K562 (cell line): Measurements from ENCODE around the gene NXF3. TPM values are rescaled to one million over a fixed set of nuclear protein-coding genes. Genes with fewer than 3 reads are reported as not detected.

ENCODE experiments used
- ATAC-seq: fragments of 200-7000 bp; cut with Tn5 transposase; 3 replicates; pipeline ENCODE4 v1.9.1; 2020; ENCODE audit warnings: moderate library complexity
- BruUV-seq: library from RNA; stranded (reverse); fragments of 400-500 nt; replicated peaks from 2 replicates; lab custom pipeline; 2021; lab: Mats Ljungman, UMichigan
- CTCF ChIA-PET: fragments of 300-600 bp; formaldehyde crosslinking; extraction: SDS; loops from one replicate; lab custom pipeline; 2021; ENCODE audit warnings: low intra/inter-chr PET ratio; lab: Yijun Ruan, JAX
- POLR2A ChIA-PET: fragments of 300-600, 350-650 bp; sonication (Branson Sonifier 250); formaldehyde crosslinking; extraction: SDS; loops from one replicate; lab custom pipeline; 2021; ENCODE audit warnings: antibody characterized with exemption, inconsistent platforms; lab: Yijun Ruan, JAX
- DNase-seq, 4 experiments: peaks; one replicate each; pipeline versions ENCODE4 v3.0.0 to v3.0.0-alpha.2; 2011 to 2018; ENCODE audit warnings: low spot score in 3 of 4, mixed read lengths in 3 of 4; ENCODE audit errors: extremely low read depth in 1 of 4
- FAIRE-seq: peaks from 2 replicates; lab custom pipeline; 2011; peaks lifted over from hg19 to GRCh38; lab: Jason Lieb, UNC
- H2AFZ ChIP-seq: 2 replicates; pipeline ENCODE4 v1.6.0; 2011; ENCODE audit warnings: low read depth, low read length, control low read depth, inconsistent platforms
- H3K27ac ChIP-seq: fragments of 200-600 bp; 3 replicates; pipeline ENCODE4 v1.8.0; 2011; ENCODE audit warnings: low read depth, mild to moderate bottlenecking, control low read depth, inconsistent platforms, low read length, moderate library complexity, mixed read lengths; ENCODE audit errors: extremely low read depth
- H3K27me3 ChIP-seq, 2 experiments: fragments of 300-600 bp in 1 of 2; 2 replicates in 1 of 2; 3 replicates in 1 of 2; pipeline versions ENCODE4 v1.6.0 to v1.8.0; 2011; ENCODE audit warnings: inconsistent platforms in 2 of 2, low read length in 2 of 2, mild to moderate bottlenecking in 1 of 2, mixed read lengths in 1 of 2, moderate library complexity in 1 of 2; ENCODE audit not compliant: control insufficient read depth in 2 of 2, insufficient read depth in 2 of 2
- H3K36me3 ChIP-seq: fragments of 300-600 bp; 3 replicates; pipeline ENCODE4 v1.8.0; 2011; ENCODE audit warnings: mild to moderate bottlenecking, low read length, inconsistent platforms; ENCODE audit not compliant: control insufficient read depth, insufficient read depth
- H3K4me1 ChIP-seq, 2 experiments: fragments of 200-600 bp in 1 of 2; replicated peaks in 1 of 2; 2 replicates in 1 of 2; 3 replicates in 1 of 2; pipeline versions ENCODE4 v1.5.1 to v1.8.0; 2011; ENCODE audit warnings: inconsistent platforms in 2 of 2, low read length in 2 of 2, mild to moderate bottlenecking in 1 of 2, mixed read lengths in 1 of 2, moderate library complexity in 1 of 2; ENCODE audit not compliant: control insufficient read depth in 2 of 2, insufficient read depth in 2 of 2
- H3K4me2 ChIP-seq: 2 replicates; pipeline ENCODE4 v1.6.1; 2011; ENCODE audit warnings: low read length, control low read depth, inconsistent platforms, mixed read lengths; ENCODE audit not compliant: insufficient read depth
- H3K4me3 ChIP-seq: fragments of 200-600 bp; sonication (generic), shearing (Covaris generic); 2 replicates; pipeline ENCODE4 v1.5.1; 2016; ENCODE audit warnings: control low read depth, inconsistent platforms
- H3K79me2 ChIP-seq: fragments of 200-600 bp; 3 replicates; pipeline ENCODE4 v1.8.0; 2011; ENCODE audit warnings: low read length, inconsistent platforms; ENCODE audit not compliant: control insufficient read depth, insufficient read depth
- H3K9ac ChIP-seq, 2 experiments: 2 replicates each; pipeline versions ENCODE4 v1.6.0 to v1.6.1; 2011; ENCODE audit warnings: low read depth in 2 of 2, low read length in 2 of 2, control low read depth in 1 of 2, inconsistent platforms in 1 of 2, mild to moderate bottlenecking in 1 of 2, mixed read lengths in 1 of 2; ENCODE audit not compliant: insufficient read depth in 1 of 2
- H3K9me1 ChIP-seq: one replicate; pipeline ENCODE4 v1.6.0; 2011; ENCODE audit warnings: inconsistent platforms, mild to moderate bottlenecking, low read length, moderate library complexity; ENCODE audit not compliant: control insufficient read depth, insufficient read depth
- H3K9me3 ChIP-seq: replicated peaks from 2 replicates; pipeline ENCODE4 v1.5.1; 2011; ENCODE audit warnings: low read depth, low read length, inconsistent platforms; ENCODE audit not compliant: control insufficient read depth, insufficient read depth
- H4K20me1 ChIP-seq: replicated peaks from 2 replicates; pipeline ENCODE4 v1.6.1; 2011; ENCODE audit warnings: low read length, inconsistent platforms, mixed read lengths; ENCODE audit not compliant: control insufficient read depth, insufficient read depth
- ADNP ChIP-seq: fragments of 200-800 bp; sonication (Bioruptor generic); IDR thresholded peaks from 2 replicates; pipeline ENCODE4 v1.6.1; 2016; ENCODE audit warnings: missing genetic modification characterization, missing compliant biosample characterization
- AFF4 ChIP-seq: sonication (generic); formaldehyde crosslinking; IDR thresholded peaks from 2 replicates; pipeline ENCODE4 v1.8.0; 2023; ENCODE audit warnings: mild to moderate bottlenecking, missing genetic modification reagents
- CHD2 ChIP-seq: IDR thresholded peaks from 2 replicates; pipeline ENCODE4 v1.6.1; 2011; ENCODE audit warnings: low read depth, low read length
- CTCF ChIP-seq, 3 experiments: IDR thresholded peaks in 2 of 3; conservative IDR thresholded peaks in 1 of 3; 2 replicates each; pipeline ENCODE4 v1.5.1; 2011 to 2012; ENCODE audit warnings: low read length in 3 of 3, mild to moderate bottlenecking in 3 of 3, control low read depth in 2 of 3, improper control_type of control experiment in 1 of 3, inconsistent platforms in 1 of 3, low read depth in 1 of 3, mixed read lengths in 1 of 3, moderate library complexity in 1 of 3; ENCODE audit not compliant: insufficient read depth in 2 of 3
- E2F5 ChIP-seq: sonication (generic); formaldehyde crosslinking; IDR thresholded peaks from 2 replicates; pipeline ENCODE4 v1.8.0; 2022; ENCODE audit warnings: mild to moderate bottlenecking, missing genetic modification reagents
- EHMT2 ChIP-seq: fragments of 450-650 bp; IDR thresholded peaks from 2 replicates; pipeline ENCODE4 v1.6.1; 2018; ENCODE audit warnings: antibody characterized with exemption
- GTF2A2 ChIP-seq: IDR thresholded peaks from 2 replicates; pipeline ENCODE4 v1.6.1; 2016; ENCODE audit warnings: mild to moderate bottlenecking, missing genetic modification characterization, missing compliant biosample characterization
- HINFP ChIP-seq: fragments of 450-650 bp; conservative IDR thresholded peaks from 2 replicates; pipeline ENCODE4 v1.6.1; 2016; ENCODE audit warnings: missing genetic modification characterization, low read depth, mild to moderate bottlenecking, control low read depth, missing compliant biosample characterization
- ZMIZ1 ChIP-seq, 2 experiments: fragments of 150-350 bp in 1 of 2; IDR thresholded peaks; 2 replicates each; pipeline ENCODE4 v1.6.1; 2012 to 2016; ENCODE audit warnings: low read depth in 2 of 2, low read length in 2 of 2, mild to moderate bottlenecking in 1 of 2, moderate library complexity in 1 of 2
- WGBS: fragments of 100-300 bp; shearing (Covaris generic); methylation state at CpG from one replicate; pipeline ENCODE4 v1.1.6; 2016; ENCODE audit warnings: low coverage, mixed read lengths; ENCODE audit not compliant: insufficient coverage; ENCODE audit errors: missing lambda C conversion rate; 5-methylcytosine and 5-hydroxymethylcytosine counted together
- in situ Hi-C: fragments of 300-500 bp; cut with MboI; formaldehyde crosslinking; loops from 4 replicates; pipeline ENCODE4 v1.15.0; 2018; ENCODE audit warnings: inconsistent platforms, mixed read lengths
- intact Hi-C: fragments of 100-400 bp; cut with micrococcal nuclease; formaldehyde crosslinking; loops from 2 replicates; pipeline ENCODE4 v1.14.2; 2022
- polyA plus RNA-seq, 8 experiments: library from polyadenylated mRNA; depleted of rRNA in 4 of 8; stranded (reverse) in 5 of 8; unstranded in 3 of 8; fragments of >200 nt; fragmentation: Nextera tagmentation in 2 of 8; fragmentation: Illumina TruSeq in 1 of 8; extraction: Ambion mirVana in 2 of 8; extraction: Trizol in 1 of 8; gene quantifications; 2 replicates each; pipeline versions ENCODE4 v1.2.1 to v1.2.3, GENCODE V29; 2011 to 2014; ENCODE audit warnings: inconsistent platforms in 1 of 8, missing spikeins in 1 of 8
- total RNA-seq, 7 experiments: library from RNA; depleted of rRNA in 6 of 7; stranded (reverse); fragments of >200 nt in 6 of 7; fragmentation: Illumina TruSeq in 2 of 7; extraction: Trizol in 2 of 7; gene quantifications; 2 replicates each; pipeline versions ENCODE4 v1.2.1 to v1.2.3, GENCODE V29; 2011 to 2021; ENCODE audit warnings: low replicate concordance in 1 of 7

Gene NXF3
- total and polyA plus RNA-seq, 9 of the 15 experiments (the other 6 are each of a cell fraction or from before 2014, with no cell fraction given) = 0.18 to 0.40 (median 0.28) TPM; not detected in 2

GRCh38 chrX:103063191-103063845 is 29.6 kb downstream of the NXF3 start:
- Histone ChIP-seq H3K27me3 (peaks cover 0 to 3% of the 10 kb centered on the region in 2 experiments; a peak in 1 of 5 replicates), H3K27ac (no peak overlapping the region), H3K4me3 (no peak overlapping the region), H3K4me2 (no peak overlapping the region), H3K9ac (no peak overlapping the region), H3K4me1 (peaks cover 0 to 8% of the 10 kb centered on the region in 2 experiments; a peak in 1 of 5 replicates), H3K36me3 (no peaks in the 10 kb centered on the region), H3K9me1 (no peaks in the 10 kb centered on the region), H2AFZ (no peak overlapping the region), H4K20me1 (no peaks in the 10 kb centered on the region), H3K9me3 (no peaks in the 10 kb centered on the region), H3K79me2 (no peaks in the 10 kb centered on the region)
- DNase-seq (peak in 2 of 4 experiments; percentile 14 to 21), ATAC-seq (no peak), FAIRE-seq (no peak)
- no TSS peak for BruUV-seq
- WGBS = 24% methylated on average over 9 of the region's 34 CpGs
- intact Hi-C loops = no loop called here
- CTCF ChIA-PET = no interaction called here
- POLR2A ChIA-PET = no interaction called here
- in situ Hi-C loops = no loop called here
- peak; percentile 84 for TF ChIP-seq EHMT2
- no peak for TF ChIP-seq GTF2A2 (tag)
- TF ChIP-seq CHD2 = no peak
- no peak for TF ChIP-seq ADNP
- TF ChIP-seq E2F5 (CRISPR knock-in tag) = no peak
- TF ChIP-seq AFF4 (CRISPR knock-in tag) = no peak
- no peak for TF ChIP-seq HINFP (tag)
- no peak for TF ChIP-seq ZMIZ1 (IDR thresholded peaks at IDR 0.05; ENCODE audit: low read depth in 2 of 2, low read length in 2 of 2)
- TF ChIP-seq CTCF (IDR thresholded peaks at IDR 0.05 in 2 of 3, conservative IDR thresholded peaks at IDR 0.05 in 1 of 3; ENCODE audit: insufficient read depth in 2 of 3, low read depth in 1 of 3, low read length in 3 of 3) = no peak
